ENCODE data around the gene RBMS1.

Gene RBMS1

GRCh38 chr2:160399880-160400279 is 93.7 kb downstream of the RBMS1 start:
- Mint-ChIP-seq H3K4me1 (ENCODE audit: low read depth) (peaks cover 34% of the 10 kb centered on the region), H3K4me3 (no peak overlapping the region), H3K27me3 (no peaks in the 10 kb centered on the region), H3K9me3 (no peaks in the 10 kb centered on the region), H3K36me3 (ENCODE audit: low read depth) (peaks cover 17% of the 10 kb centered on the region), H3K27ac (no peak overlapping the region)
- intact Hi-C loops (cut with micrococcal nuclease) = loop anchor here (5.0 kb wide), 2 partner anchors 33 to 63 kb away; no protein-coding TSS in a partner anchor

DNA sequence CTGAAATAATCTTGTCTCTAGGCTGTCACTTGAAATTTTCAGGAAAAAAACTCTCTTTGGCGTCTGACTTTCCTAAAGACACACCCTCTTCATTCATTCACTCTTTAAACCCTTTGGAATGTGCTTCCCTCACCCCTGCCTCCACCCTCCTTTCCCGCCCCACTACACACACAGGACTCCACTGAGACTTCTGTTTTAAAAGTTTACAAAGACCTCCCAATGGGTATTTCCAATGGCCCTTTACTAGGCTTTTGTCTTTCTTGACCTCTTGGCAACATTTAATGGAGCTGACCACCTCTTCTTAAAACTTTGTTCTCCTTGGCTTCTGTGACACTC is 96.1 kb downstream of the RBMS1 start:
- Mint-ChIP-seq H3K4me3 (no peak overlapping the region), H3K9me3 (no peaks in the 10 kb centered on the region), H3K36me3 (ENCODE audit: low read depth) (peaks cover 8% of the 10 kb centered on the region), H3K27ac (no peak overlapping the region), H3K4me1 (ENCODE audit: low read depth) (peaks cover 24% of the 10 kb centered on the region), H3K27me3 (no peaks in the 10 kb centered on the region)
- intact Hi-C loops (cut with micrococcal nuclease) = no loop called here

DNA sequence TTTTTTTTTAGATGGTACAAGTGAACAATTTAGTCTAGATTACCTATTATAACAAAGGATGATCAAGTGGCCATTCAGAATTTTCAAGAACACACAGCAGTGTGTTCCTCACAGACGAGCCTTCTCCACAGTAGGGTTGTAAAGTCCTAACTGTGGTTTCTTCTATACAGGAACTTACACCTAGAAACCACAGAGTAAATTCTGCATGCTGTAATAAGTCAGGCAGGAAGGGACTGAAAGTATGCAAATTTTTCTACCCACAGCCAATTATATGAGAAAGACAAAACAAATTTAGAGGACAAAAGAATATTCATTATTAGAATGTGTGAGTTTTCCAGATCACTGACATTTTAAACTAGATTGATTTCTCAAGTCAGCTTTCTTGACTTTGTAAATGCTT is 99.5 kb downstream of the RBMS1 start:
- Mint-ChIP-seq H3K36me3 (ENCODE audit: low read depth) (peaks cover 15% of the 10 kb centered on the region), H3K4me3 (no peak overlapping the region), H3K9me3 (no peaks in the 10 kb centered on the region), H3K4me1 (ENCODE audit: low read depth) (peaks cover 40% of the 10 kb centered on the region), H3K27ac (no peak overlapping the region), H3K27me3 (no peaks in the 10 kb centered on the region)
- intact Hi-C loops (cut with micrococcal nuclease) = loop anchor here (5.0 kb wide), 1 partner anchor 42 kb away; no protein-coding TSS in a partner anchor

DNA sequence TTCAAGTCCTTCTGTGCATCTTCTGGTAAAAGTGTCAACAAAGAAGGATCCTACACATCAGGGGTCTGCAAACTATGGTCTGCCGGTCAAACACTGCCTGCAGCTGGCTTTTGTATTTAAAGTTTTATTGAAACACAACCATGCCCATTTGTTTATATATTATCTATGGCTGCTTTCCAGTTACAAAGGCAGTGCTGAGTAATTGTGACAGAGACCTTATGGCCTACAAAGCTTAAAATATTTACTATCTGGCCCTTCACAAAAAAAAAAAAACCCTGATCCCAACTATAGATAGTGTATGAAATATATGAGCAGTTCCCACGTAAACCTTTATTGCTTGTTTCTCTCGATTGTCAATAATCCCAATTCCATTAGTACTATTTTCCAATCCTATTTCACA is 101.4 kb downstream of the RBMS1 start:
- Mint-ChIP-seq H3K27me3 (no peaks in the 10 kb centered on the region), H3K9me3 (no peaks in the 10 kb centered on the region), H3K4me3 (no peak overlapping the region), H3K27ac (no peak overlapping the region), H3K4me1 (ENCODE audit: low read depth) (peaks cover 60% of the 10 kb centered on the region), H3K36me3 (ENCODE audit: low read depth) (peaks cover 15% of the 10 kb centered on the region)
- intact Hi-C loops (cut with micrococcal nuclease) = loop anchor here (5.0 kb wide), 1 partner anchor 40 kb away; no protein-coding TSS in a partner anchor

DNA sequence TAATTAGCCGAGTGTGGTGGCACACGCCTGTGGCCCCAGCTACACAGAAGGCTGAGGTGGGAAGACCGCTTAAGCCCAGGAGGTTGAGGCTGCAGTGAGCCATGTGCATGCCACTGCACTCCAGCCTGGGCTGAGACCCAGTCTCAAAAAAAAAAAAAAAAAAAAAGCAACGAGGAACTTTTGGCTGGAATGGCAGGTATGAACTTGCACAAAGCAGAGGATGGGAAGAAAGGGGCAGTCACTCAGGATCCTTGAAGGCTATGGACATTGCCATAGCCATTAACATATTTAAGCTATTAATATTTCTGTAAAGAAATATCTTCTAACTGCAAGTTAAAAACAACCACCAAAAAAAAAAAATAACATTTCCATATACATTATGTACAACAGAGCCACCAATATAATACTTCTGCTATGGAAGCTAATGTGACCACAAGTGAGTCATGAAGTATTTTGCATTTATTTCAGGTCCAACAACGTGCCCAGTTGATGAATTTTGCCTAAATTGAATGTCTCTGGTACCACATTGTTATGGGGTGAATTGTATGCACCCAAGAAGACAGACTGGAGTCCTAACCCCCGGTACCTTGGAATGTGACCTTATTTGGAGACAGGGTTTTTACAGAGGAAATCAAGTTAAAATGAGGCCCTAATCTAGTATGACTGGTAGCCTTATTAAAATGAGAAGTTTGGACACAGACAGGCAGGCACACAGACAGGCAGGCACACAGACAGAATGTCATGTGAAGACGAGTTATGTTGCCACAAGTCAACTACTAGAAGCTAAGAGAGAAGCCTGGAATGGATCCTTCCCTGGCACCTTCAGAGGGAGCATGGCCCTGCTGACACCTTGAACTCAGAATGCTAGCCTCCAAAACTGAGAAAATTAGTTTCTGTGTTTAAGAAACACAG is 102.8 kb downstream of the RBMS1 start:
- H3K27ac Mint-ChIP-seq = peak overlapping the region; percentile 62
- no peaks in the 10 kb centered on the region for H3K27me3 Mint-ChIP-seq
- intact Hi-C loops (cut with micrococcal nuclease) = loop anchor here (5.0 kb wide), 1 partner anchor 38 kb away; no protein-coding TSS in a partner anchor
- H3K36me3 Mint-ChIP-seq (ENCODE audit: low read depth) = peaks cover 11% of the 10 kb centered on the region
- peaks cover 69% of the 10 kb centered on the region for H3K4me1 Mint-ChIP-seq (ENCODE audit: low read depth)
- H3K9me3 Mint-ChIP-seq = no peaks in the 10 kb centered on the region
- H3K4me3 Mint-ChIP-seq = no peak overlapping the region

DNA sequence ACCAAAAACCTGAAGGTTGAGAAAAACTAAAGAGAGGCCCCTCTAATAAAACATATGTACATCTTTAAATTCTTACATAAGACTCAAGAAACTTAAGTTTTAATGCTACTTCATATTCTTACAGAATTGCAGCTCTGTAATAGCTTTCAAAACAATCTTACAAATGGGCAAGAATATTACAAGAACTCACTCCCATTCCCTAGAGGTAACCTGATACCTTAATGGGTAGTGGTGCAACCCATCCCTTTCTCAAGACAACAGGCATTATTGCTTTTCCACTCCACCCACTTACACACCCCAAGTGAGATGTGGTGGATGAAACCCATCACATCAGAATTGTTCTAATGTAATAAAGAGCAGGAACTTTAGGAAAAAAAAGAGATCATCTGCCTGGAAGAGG is 103.7 kb downstream of the RBMS1 start:
- intact Hi-C loops (cut with micrococcal nuclease) = loop anchor here (5.0 kb wide), 1 partner anchor 38 kb away; no protein-coding TSS in a partner anchor
- H3K27me3 Mint-ChIP-seq = no peaks in the 10 kb centered on the region
- H3K4me1 Mint-ChIP-seq (ENCODE audit: low read depth) = peaks cover 73% of the 10 kb centered on the region
- no peaks in the 10 kb centered on the region for H3K9me3 Mint-ChIP-seq
- H3K36me3 Mint-ChIP-seq (ENCODE audit: low read depth) = peaks cover 10% of the 10 kb centered on the region
- H3K4me3 Mint-ChIP-seq = no peak overlapping the region
- H3K27ac Mint-ChIP-seq = peak overlapping the region; percentile 62

- Mint-ChIP-seq H3K27ac (peak overlapping the region; percentile 85), H3K4me3 (peak overlapping the region; percentile 46), H3K4me1 (ENCODE audit: low read depth) (peaks cover 68% of the 10 kb centered on the region), H3K9me3 (no peaks in the 10 kb centered on the region), H3K36me3 (ENCODE audit: low read depth) (peaks cover 14% of the 10 kb centered on the region), H3K27me3 (no peaks in the 10 kb centered on the region)
- intact Hi-C loops (cut with micrococcal nuclease) = no loop called here
Measured at GRCh38 chr2:160388464-160389263, 104.9 kb downstream of the RBMS1 start.

GRCh38 chr2:160387558-160388262 is 105.9 kb downstream of the RBMS1 start:
- Mint-ChIP-seq H3K27me3 (no peaks in the 10 kb centered on the region), H3K4me3 (peak overlapping the region; percentile 46), H3K36me3 (ENCODE audit: low read depth) (peaks cover 14% of the 10 kb centered on the region), H3K9me3 (no peaks in the 10 kb centered on the region), H3K4me1 (ENCODE audit: low read depth) (peaks cover 71% of the 10 kb centered on the region), H3K27ac (peak overlapping the region; percentile 85)
- intact Hi-C loops (cut with micrococcal nuclease) = no loop called here

DNA sequence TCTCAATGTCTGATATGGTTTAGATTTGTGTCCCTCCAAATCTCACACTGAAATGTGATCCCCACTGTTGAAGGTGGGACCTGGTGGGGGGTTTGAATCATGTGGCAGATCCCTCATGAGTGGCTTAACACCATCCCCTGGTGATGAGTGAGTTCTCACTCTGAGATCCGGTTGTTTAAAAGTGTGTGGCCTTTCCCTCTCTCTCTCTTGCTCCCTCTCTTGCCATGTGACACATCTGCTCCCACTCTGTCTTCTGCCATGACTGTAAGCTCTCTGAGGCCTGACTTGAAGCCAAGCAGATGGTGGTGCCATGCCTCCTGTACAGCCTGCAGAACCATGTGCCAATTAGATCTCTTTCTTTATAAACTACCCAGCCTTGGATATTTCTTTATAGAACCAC is 108.8 kb downstream of the RBMS1 start:
- peak overlapping the region; percentile 13 for H3K27ac Mint-ChIP-seq
- H3K4me3 Mint-ChIP-seq = no peak overlapping the region
- peaks cover 72% of the 10 kb centered on the region for H3K4me1 Mint-ChIP-seq (ENCODE audit: low read depth)
- peaks cover 6% of the 10 kb centered on the region for H3K36me3 Mint-ChIP-seq (ENCODE audit: low read depth)
- H3K27me3 Mint-ChIP-seq = no peaks in the 10 kb centered on the region
- intact Hi-C loops (cut with micrococcal nuclease) = no loop called here
- no peaks in the 10 kb centered on the region for H3K9me3 Mint-ChIP-seq

GRCh38 chr2:160381425-160381951 is 112.1 kb downstream of the RBMS1 start:
- peaks cover 16% of the 10 kb centered on the region for H3K36me3 Mint-ChIP-seq (ENCODE audit: low read depth)

GRCh38 chr2:160380611-160381010 is 113.0 kb downstream of the RBMS1 start:
- Mint-ChIP-seq H3K9me3 (no peaks in the 10 kb centered on the region), H3K4me3 (peak overlapping the region; percentile 28), H3K27ac (peak overlapping the region; percentile 73), H3K4me1 (ENCODE audit: low read depth) (peaks cover 74% of the 10 kb centered on the region), H3K36me3 (ENCODE audit: low read depth) (peaks cover 16% of the 10 kb centered on the region), H3K27me3 (no peaks in the 10 kb centered on the region)
- intact Hi-C loops (cut with micrococcal nuclease) = no loop called here

More at GRCh38 chr2:160381425-160381951, 112.1 kb downstream of the RBMS1 start:
- peaks cover 76% of the 10 kb centered on the region for H3K4me1 Mint-ChIP-seq (ENCODE audit: low read depth)
- H3K27ac Mint-ChIP-seq = peak overlapping the region; percentile 39
- no peaks in the 10 kb centered on the region for H3K27me3 Mint-ChIP-seq
- H3K9me3 Mint-ChIP-seq = no peaks in the 10 kb centered on the region
- no peak overlapping the region for H3K4me3 Mint-ChIP-seq
- intact Hi-C loops (cut with micrococcal nuclease) = no loop called here

- H3K27me3 Mint-ChIP-seq = no peaks in the 10 kb centered on the region
- intact Hi-C loops (cut with micrococcal nuclease) = no loop called here
- peak overlapping the region; percentile 39 for H3K4me3 Mint-ChIP-seq
- no peaks in the 10 kb centered on the region for H3K9me3 Mint-ChIP-seq
- peak overlapping the region; percentile 73 for H3K27ac Mint-ChIP-seq
- peaks cover 73% of the 10 kb centered on the region for H3K4me1 Mint-ChIP-seq (ENCODE audit: low read depth)
- peaks cover 15% of the 10 kb centered on the region for H3K36me3 Mint-ChIP-seq (ENCODE audit: low read depth)
Measured at GRCh38 chr2:160380000-160380570, 113.5 kb downstream of the RBMS1 start.

GRCh38 chr2:160379399-160379798 is 114.2 kb downstream of the RBMS1 start:
- H3K27me3 Mint-ChIP-seq = no peaks in the 10 kb centered on the region
- H3K9me3 Mint-ChIP-seq = no peaks in the 10 kb centered on the region
- H3K4me3 Mint-ChIP-seq = no peak overlapping the region
- peaks cover 10% of the 10 kb centered on the region for H3K36me3 Mint-ChIP-seq (ENCODE audit: low read depth)
- peak overlapping the region; percentile 73 for H3K27ac Mint-ChIP-seq
- peaks cover 74% of the 10 kb centered on the region for H3K4me1 Mint-ChIP-seq (ENCODE audit: low read depth)
- intact Hi-C loops (cut with micrococcal nuclease) = no loop called here
